HepG2 (cell line): Measurements from ENCODE around the gene GPC3. TPM values are rescaled to one million over a fixed set of nuclear protein-coding genes. Genes with fewer than 3 reads are reported as not detected.

Experiments used
- ATAC-seq: fragments of 200-7000 bp; cut with Tn5 transposase; 3 replicates; pipeline ENCODE4 v1.9.1; 2020; ENCODE audit warnings: mild to moderate bottlenecking, moderate library complexity
- BruUV-seq: library from RNA; stranded (reverse); fragments of 400-500 nt; replicated peaks from 2 replicates; lab custom pipeline; 2021; lab: Mats Ljungman, UMichigan
- CTCF ChIA-PET: fragments of 300-600 bp; formaldehyde crosslinking; extraction: SDS; loops from one replicate; lab custom pipeline; 2021; ENCODE audit warnings: low total read pairs, inconsistent platforms, low intra/inter-chr PET ratio; lab: Yijun Ruan, JAX
- POLR2A ChIA-PET: fragments of 350-600 bp; sonication (Branson Sonifier 250); formaldehyde crosslinking; loops from one replicate; lab custom pipeline; 2020; ENCODE audit warnings: antibody characterized with exemption, inconsistent platforms; lab: Yijun Ruan, JAX
- DNase-seq: peaks from one replicate; pipeline ENCODE4 v3.0.0-alpha.2; 2015; ENCODE audit warnings: low spot score
- FAIRE-seq: peaks from 3 replicates; lab custom pipeline; 2011; peaks lifted over from hg19 to GRCh38; lab: Jason Lieb, UNC
- H2AFZ ChIP-seq: one replicate; pipeline ENCODE4 v1.6.1; 2011; ENCODE audit warnings: low read length, inconsistent platforms
- H3K27ac ChIP-seq: fragments of 300-600 bp; 3 replicates; pipeline ENCODE4 v1.8.0; 2011; ENCODE audit warnings: mixed run types, mild to moderate bottlenecking, mixed read lengths, low read length, inconsistent platforms; ENCODE audit not compliant: insufficient read depth; ENCODE audit errors: extremely low read length
- H3K27me3 ChIP-seq, 2 experiments: fragments of 200-600 bp in 1 of 2; 2 replicates in 1 of 2; 3 replicates in 1 of 2; pipeline versions ENCODE4 v1.6.0 to v1.8.0; 2011; ENCODE audit warnings: low read length in 2 of 2, mild to moderate bottlenecking in 2 of 2, moderate library complexity in 2 of 2, inconsistent platforms in 1 of 2; ENCODE audit not compliant: insufficient read depth in 2 of 2, control insufficient read depth in 1 of 2
- H3K36me3 ChIP-seq, 2 experiments: fragments of 200-600 bp in 1 of 2; replicated peaks in 1 of 2; 2 replicates in 1 of 2; 3 replicates in 1 of 2; pipeline versions ENCODE4 v1.5.1 to v1.8.0; 2011; ENCODE audit warnings: low read length in 2 of 2, inconsistent platforms in 1 of 2; ENCODE audit not compliant: insufficient read depth in 2 of 2, control insufficient read depth in 1 of 2
- H3K4me1 ChIP-seq: 2 replicates; pipeline ENCODE4 v1.5.1; 2012; ENCODE audit warnings: low read length, inconsistent platforms; ENCODE audit not compliant: insufficient read depth
- H3K4me2 ChIP-seq: 2 replicates; pipeline ENCODE4 v1.6.0; 2011; ENCODE audit warnings: low read depth, low read length, inconsistent platforms
- H3K4me3 ChIP-seq, 3 experiments: fragments of 200-600 bp in 1 of 3; sonication (generic), shearing (Covaris generic) in 1 of 3; replicated peaks in 1 of 3; 2 replicates each; pipeline ENCODE4 v1.5.1; 2011 to 2016; ENCODE audit warnings: low read length in 3 of 3, inconsistent platforms in 2 of 3, low read depth in 2 of 3, mild to moderate bottlenecking in 2 of 3, control low read depth in 1 of 3, mixed read lengths in 1 of 3; ENCODE audit not compliant: insufficient read depth in 1 of 3
- H3K79me2 ChIP-seq: one replicate; pipeline ENCODE4 v1.6.1; 2011; ENCODE audit warnings: low read length, inconsistent platforms; ENCODE audit not compliant: insufficient read depth
- H3K9ac ChIP-seq: 2 replicates; pipeline ENCODE4 v1.6.0; 2011; ENCODE audit warnings: mild to moderate bottlenecking, low read depth, low read length, inconsistent platforms; ENCODE audit not compliant: insufficient read depth
- H3K9me3 ChIP-seq: 2 replicates; pipeline ENCODE4 v1.5.1; 2012; ENCODE audit warnings: mild to moderate bottlenecking, low read length
- H4K20me1 ChIP-seq: 2 replicates; pipeline ENCODE4 v1.6.0; 2011; ENCODE audit warnings: inconsistent platforms, mild to moderate bottlenecking, low read length, moderate library complexity; ENCODE audit not compliant: insufficient read depth
- ADNP ChIP-seq: sonication (generic); formaldehyde crosslinking; IDR thresholded peaks from 2 replicates; pipeline ENCODE4 v1.4.0; 2020; ENCODE audit warnings: missing genetic modification reagents
- AGO2 ChIP-seq: fragments of 200-400 bp; formaldehyde crosslinking; optimal IDR thresholded peaks from 2 replicates; pipeline ENCODE3; 2017; ENCODE audit warnings: mild to moderate bottlenecking, low read depth, low read length, moderate library complexity
- JDP2 ChIP-seq: sonication (generic); formaldehyde crosslinking; IDR thresholded peaks from 2 replicates; pipeline ENCODE4 v1.8.1; 2022; ENCODE audit warnings: missing genetic modification reagents, borderline replicate concordance
- MATR3 ChIP-seq: sonication (generic); formaldehyde crosslinking; IDR thresholded peaks from 2 replicates; pipeline ENCODE4 v1.4.0; 2020; ENCODE audit warnings: missing genetic modification reagents
- MIXL1 ChIP-seq: IDR thresholded peaks from 2 replicates; pipeline ENCODE4 v1.6.1; 2016
- POLR2A ChIP-seq, 2 experiments: IDR thresholded peaks; 2 replicates each; pipeline ENCODE4 v1.6.1; 2011; ENCODE audit warnings: low read depth in 2 of 2, low read length in 2 of 2, mild to moderate bottlenecking in 1 of 2, moderate library complexity in 1 of 2; ENCODE audit not compliant: insufficient read depth in 1 of 2
- THAP7 ChIP-seq: sonication (generic); formaldehyde crosslinking; IDR thresholded peaks from 2 replicates; pipeline ENCODE4 v1.8.1; 2023; ENCODE audit warnings: mild to moderate bottlenecking, missing genetic modification reagents
- ZBTB21 ChIP-seq: sonication (generic); formaldehyde crosslinking; IDR thresholded peaks from 2 replicates; pipeline ENCODE4 v1.4.0; 2020; ENCODE audit warnings: missing genetic modification reagents
- ZNF761 ChIP-seq: sonication (generic); formaldehyde crosslinking; conservative IDR thresholded peaks from 2 replicates; pipeline ENCODE4 v1.4.0; 2020; ENCODE audit warnings: mild to moderate bottlenecking, missing genetic modification reagents
- ZNF770 ChIP-seq: sonication (generic); formaldehyde crosslinking; IDR thresholded peaks from 2 replicates; pipeline ENCODE4 v1.5.0; 2020; ENCODE audit warnings: mild to moderate bottlenecking, missing genetic modification reagents
- ZNF776 ChIP-seq: sonication (generic); formaldehyde crosslinking; IDR thresholded peaks from 2 replicates; pipeline ENCODE4 v1.4.0; 2020; ENCODE audit warnings: mild to moderate bottlenecking, missing genetic modification reagents
- WGBS: methylation state at CpG from one replicate; pipeline ENCODE4 v1.1.6; 2017; ENCODE audit warnings: low lambda C conversion rate; 5-methylcytosine and 5-hydroxymethylcytosine counted together
- in situ Hi-C: cut with HindIII; loops from 2 replicates; pipeline ENCODE4 v1.10.0; 2017; ENCODE audit warnings: low pct_unique_long_range_greater_than_20kb; ENCODE audit not compliant: extremely low pct_ligation_motif_present
- intact Hi-C: fragments of 100-400 bp; cut with micrococcal nuclease; formaldehyde crosslinking; loops from one replicate; pipeline ENCODE4 v1.10.0; 2022; ENCODE audit not compliant: unreplicated experiment
- polyA plus RNA-seq, 8 experiments: library from polyadenylated mRNA; depleted of rRNA in 3 of 8; stranded (reverse) in 7 of 8; unstranded in 1 of 8; fragments of >200 nt; fragmentation: Illumina TruSeq in 4 of 8; extraction: Trizol in 4 of 8; gene quantifications; 2 replicates each; pipeline versions ENCODE4 v1.2.1 to v1.2.3, GENCODE V29; 2011 to 2016; ENCODE audit warnings: low read depth in 4 of 8, missing spikeins in 1 of 8, mixed read lengths in 1 of 8; ENCODE audit not compliant: insufficient read depth in 1 of 8
- total RNA-seq, 5 experiments: library from RNA; depleted of rRNA; stranded (reverse); fragments of >200 nt; fragmentation: Illumina TruSeq; extraction: Trizol; gene quantifications; 2 replicates each; pipeline ENCODE4 v1.2.3, GENCODE V29; 2016; ENCODE audit warnings: low read depth in 1 of 5

The GPC3 gene
- total and polyA plus RNA-seq, 2 of the 13 experiments (the other 11 are each of a cell fraction or from before 2014, with no cell fraction given) = 1,799 to 3,263 TPM

GRCh38 chrX:133608406-133608805 is 377.0 kb downstream of the GPC3 start:
- BruUV-seq = no TSS peak
- CTCF ChIA-PET = no interaction called here

GRCh38 chrX:133607419-133608348 is 377.7 kb downstream of the GPC3 start:
- Histone ChIP-seq H4K20me1 (peaks cover 74% of the 10 kb centered on the region), H3K79me2 (no peaks in the 10 kb centered on the region), H3K9ac (no peak overlapping the region), H3K4me3 (no peak overlapping the region), H3K4me2 (no peak overlapping the region), H2AFZ (no peak overlapping the region), H3K9me3 (no peaks in the 10 kb centered on the region), H3K36me3 (peaks cover 3 to 40% of the 10 kb centered on the region in 2 experiments), H3K27ac (no peak overlapping the region), H3K4me1 (peaks cover 60% of the 10 kb centered on the region), H3K27me3 (no peaks in the 10 kb centered on the region)
- 81% methylated on average over 3 of the region's 5 CpGs for WGBS
- DNase-seq (no peak), ATAC-seq (peak; percentile 9; the same call in 2 of the 3 replicates), FAIRE-seq (no peak)
- TF ChIP-seq ADNP (CRISPR knock-in tag) (no peak), ZNF761 (CRISPR knock-in tag) (no peak), JDP2 (CRISPR knock-in tag) (no peak), ZBTB21 (CRISPR knock-in tag) (no peak), AGO2 (no peak), MATR3 (CRISPR knock-in tag) (no peak), THAP7 (CRISPR knock-in tag) (no peak), ZNF770 (no peak), MIXL1 (CRISPR knock-in tag) (no peak)
- intact Hi-C loops = no loop called here
- in situ Hi-C loops = no loop called here
- POLR2A ChIA-PET = no interaction called here
- BruUV-seq = no TSS peak
- CTCF ChIA-PET = no interaction called here

More at GRCh38 chrX:133608406-133608805, 377.0 kb downstream of the GPC3 start:
- H3K4me2 ChIP-seq = no peak overlapping the region
- no peak overlapping the region for H3K27ac ChIP-seq
- H3K9me3 ChIP-seq = no peaks in the 10 kb centered on the region
- FAIRE-seq (no peak), ATAC-seq (no peak), DNase-seq (no peak)
- POLR2A ChIA-PET = no interaction called here
- no peak overlapping the region for H3K4me3 ChIP-seq
- intact Hi-C loops = no loop called here
- peak in 1 of 2 experiments; percentile 23; a peak in 1 of 4 replicates for TF ChIP-seq POLR2A (IDR thresholded peaks at IDR 0.05; ENCODE audit: insufficient read depth in 1 of 2, low read depth in 2 of 2, low read length in 2 of 2)
- TF ChIP-seq ZNF776 (CRISPR knock-in tag) = no peak
- H4K20me1 ChIP-seq = peaks cover 76% of the 10 kb centered on the region
- peaks cover 3 to 36% of the 10 kb centered on the region in 2 experiments for H3K36me3 ChIP-seq
- in situ Hi-C loops = no loop called here
- peaks cover 60% of the 10 kb centered on the region for H3K4me1 ChIP-seq
- H3K27me3 ChIP-seq = no peaks in the 10 kb centered on the region
- no peak overlapping the region for H2AFZ ChIP-seq
- 96% methylated on average over 2 of the region's 2 CpGs for WGBS
- H3K79me2 ChIP-seq = no peaks in the 10 kb centered on the region
- no peak overlapping the region for H3K9ac ChIP-seq
